Neural crest cell (in vitro differentiated cells): ENCODE results near the gene CDK3. TPM values are rescaled to one million over a fixed set of nuclear protein-coding genes. Genes with fewer than 3 reads are reported as not detected.
"Not testable (repeated sequence)": the region's sequence is repeated elsewhere in the genome, so short reads cannot be mapped to it uniquely, and the experiment has no call there.

Experiments used
- DNase-seq: peaks from one replicate; pipeline ENCODE4 v3.0.0; 2021; ENCODE audit warnings: low read depth, mixed read lengths, low spot score
- H3K27ac Mint-ChIP-seq: one replicate; pipeline ENCODE4 v1.8.0; 2021; ENCODE audit warnings: mild to moderate bottlenecking, mixed read lengths; ENCODE audit not compliant: unreplicated experiment
- H3K27me3 Mint-ChIP-seq: 2 replicates; pipeline ENCODE4 v1.8.0; 2021; ENCODE audit warnings: low read depth, mild to moderate bottlenecking, mixed read lengths
- H3K36me3 Mint-ChIP-seq: 2 replicates; pipeline ENCODE4 v1.8.0; 2021; ENCODE audit warnings: low read depth, mild to moderate bottlenecking, mixed read lengths
- H3K4me1 Mint-ChIP-seq: 2 replicates; pipeline ENCODE4 v1.8.0; 2021; ENCODE audit warnings: mixed read lengths
- H3K4me3 Mint-ChIP-seq: one replicate; pipeline ENCODE4 v1.8.0; 2021; ENCODE audit warnings: mild to moderate bottlenecking, mixed read lengths
- H3K9me3 Mint-ChIP-seq: 2 replicates; pipeline ENCODE4 v1.8.0; 2021; ENCODE audit warnings: mixed read lengths
- CTCF ChIP-seq: fragments of 200-600 bp; sonication (generic); conservative IDR thresholded peaks from 2 replicates; pipeline ENCODE4 v1.5.0; 2021; ENCODE audit warnings: antibody characterized with exemption, mild to moderate bottlenecking
- long read RNA-seq: library from polyadenylated mRNA; unstranded; transcript quantifications from one replicate; pipeline ENCODE4 v2.0.0, GENCODE V29; 2020
- total RNA-seq: library from RNA; stranded (reverse); gene quantifications from 2 replicates; pipeline ENCODE4 v1.2.1, GENCODE V29; 2021

The CDK3 gene
- 7.9 and 9.4 TPM in 2 replicates for total RNA-seq
- long read RNA-seq, result 0 reads

- H3K4me3 Mint-ChIP-seq, result no peak within 1 kb of the TSS
- peaks cover 13% of the 10 kb centered on the region for H3K4me1 Mint-ChIP-seq
- H3K27ac Mint-ChIP-seq, result peak within 1 kb of the TSS; percentile 57
- H3K9me3 Mint-ChIP-seq, result no peaks in the 10 kb centered on the region
- DNase-seq, result no peak
- TF ChIP-seq CTCF, result peak; percentile 36
- H3K36me3 Mint-ChIP-seq, result no peaks in the 10 kb centered on the region
- no peaks in the 10 kb centered on the region for H3K27me3 Mint-ChIP-seq
Measured at GRCh38 chr17:76000755-76001521, at the start of gene CDK3. Gene CDK3 (plus strand): TSS chr17:76000855. CDS start chr17:76001426, 571 bp downstream.

GRCh38 chr17:75950855-75951554 is 49.6 kb upstream of the CDK3 start:
- no peak for DNase-seq
- no peaks in the 10 kb centered on the region for H3K9me3 Mint-ChIP-seq
- H3K4me3 Mint-ChIP-seq, result no peak overlapping the region
- H3K36me3 Mint-ChIP-seq, result peaks cover 8% of the 10 kb centered on the region
- no peak overlapping the region for H3K27ac Mint-ChIP-seq
- no peaks in the 10 kb centered on the region for H3K4me1 Mint-ChIP-seq
- TF ChIP-seq CTCF, result no peak
- no peaks in the 10 kb centered on the region for H3K27me3 Mint-ChIP-seq

GRCh38 chr17:75959051-75959838 is 41.4 kb upstream of the CDK3 start:
- no peak for DNase-seq
- H3K36me3 Mint-ChIP-seq, result peaks cover 3% of the 10 kb centered on the region
- H3K4me3 Mint-ChIP-seq, result no peak overlapping the region
- H3K4me1 Mint-ChIP-seq, result no peaks in the 10 kb centered on the region
- H3K27me3 Mint-ChIP-seq, result no peaks in the 10 kb centered on the region
- no peaks in the 10 kb centered on the region for H3K9me3 Mint-ChIP-seq
- no peak for TF ChIP-seq CTCF
- no peak overlapping the region for H3K27ac Mint-ChIP-seq

GRCh38 chr17:75959839-75960511 is 40.7 kb upstream of the CDK3 start:
- DNase-seq, result no peak
- Mint-ChIP-seq H3K4me3 (no peak overlapping the region), H3K9me3 (no peaks in the 10 kb centered on the region), H3K27ac (no peak overlapping the region), H3K4me1 (no peaks in the 10 kb centered on the region), H3K27me3 (no peaks in the 10 kb centered on the region), H3K36me3 (peaks cover 3% of the 10 kb centered on the region)
- no peak for TF ChIP-seq CTCF

GRCh38 chr17:75965468-75965867 is 35.2 kb upstream of the CDK3 start:
- Mint-ChIP-seq H3K36me3 (no peaks in the 10 kb centered on the region), H3K27me3 (no peaks in the 10 kb centered on the region), H3K27ac (no peak overlapping the region), H3K4me3 (no peak overlapping the region), H3K4me1 (no peaks in the 10 kb centered on the region), H3K9me3 (no peaks in the 10 kb centered on the region)
- no peak for DNase-seq
- TF ChIP-seq CTCF, result no peak

- H3K27ac Mint-ChIP-seq, H3K9me3 Mint-ChIP-seq, H3K36me3 Mint-ChIP-seq, H3K27me3 Mint-ChIP-seq, H3K4me3 Mint-ChIP-seq, DNase-seq, H3K4me1 Mint-ChIP-seq: not testable (repeated sequence)
Measured at GRCh38 chr17:75969044-75969443, 31.6 kb upstream of the CDK3 start.
